Neural progenitor cell (in vitro differentiated cells): ENCODE measurements around the gene PI16. TPM values are rescaled to one million over a fixed set of nuclear protein-coding genes. Genes with fewer than 3 reads are reported as not detected.

ENCODE experiments used
- DNase-seq: peaks from one replicate; pipeline ENCODE4 v3.0.0-alpha.2; 2016; ENCODE audit warnings: low spot score
- H2AFZ ChIP-seq: fragments of 200-600 bp; sonication (generic); replicated peaks from 2 replicates; pipeline ENCODE4 v1.6.1; 2016; ENCODE audit warnings: antibody characterized with exemption
- H3F3A ChIP-seq: fragments of 200-600 bp; sonication (generic); 2 replicates; pipeline ENCODE4 v1.6.1; 2016; ENCODE audit warnings: antibody characterized with exemption, low read depth
- H3K27ac ChIP-seq: fragments of 200-600 bp; sonication (generic); 2 replicates; pipeline ENCODE4 v1.5.1; 2016; ENCODE audit warnings: mild to moderate bottlenecking
- H3K27me3 ChIP-seq: fragments of 200-600 bp; sonication (generic); 2 replicates; pipeline ENCODE4 v1.6.1; 2016; ENCODE audit warnings: mild to moderate bottlenecking, moderate library complexity
- H3K36me3 ChIP-seq: fragments of 200-600 bp; sonication (generic); 2 replicates; pipeline ENCODE4 v1.5.1; 2016
- H3K4me1 ChIP-seq: fragments of 200-600 bp; sonication (generic); 2 replicates; pipeline ENCODE4 v1.6.1; 2016; ENCODE audit warnings: mixed run types
- H3K4me2 ChIP-seq: fragments of 200-600 bp; sonication (generic); 2 replicates; pipeline ENCODE4 v1.6.1; 2016
- H3K4me3 ChIP-seq: fragments of 200-600 bp; sonication (generic); 2 replicates; pipeline ENCODE4 v1.5.1; 2016
- H3K79me2 ChIP-seq: fragments of 200-600 bp; sonication (generic); 2 replicates; pipeline ENCODE4 v1.6.1; 2016; ENCODE audit warnings: low read depth
- H3K9ac ChIP-seq: fragments of 200-600 bp; sonication (generic); 2 replicates; pipeline ENCODE4 v1.6.1; 2016
- H3K9me3 ChIP-seq: fragments of 200-600 bp; sonication (generic); 2 replicates; pipeline ENCODE4 v1.5.1; 2016; ENCODE audit warnings: low read depth
- H4K20me1 ChIP-seq: fragments of 200-600 bp; sonication (generic); 2 replicates; pipeline ENCODE4 v1.6.1; 2016; ENCODE audit warnings: low read depth
- H3K27ac Mint-ChIP-seq: 3 replicates; pipeline ENCODE4 v1.8.0; 2021; ENCODE audit warnings: mixed read lengths
- H3K27me3 Mint-ChIP-seq: 2 replicates; pipeline ENCODE4 v1.8.0; 2022; ENCODE audit warnings: low read depth, mild to moderate bottlenecking, inconsistent platforms, moderate library complexity, mixed read lengths; ENCODE audit not compliant: insufficient read depth
- H3K36me3 Mint-ChIP-seq: 3 replicates; pipeline ENCODE4 v1.8.0; 2021; ENCODE audit warnings: mixed read lengths
- H3K4me1 Mint-ChIP-seq: 3 replicates; pipeline ENCODE4 v1.8.0; 2021; ENCODE audit warnings: mixed read lengths
- H3K4me3 Mint-ChIP-seq: 3 replicates; pipeline ENCODE4 v1.8.0; 2021; ENCODE audit warnings: mild to moderate bottlenecking, moderate library complexity, mixed read lengths
- H3K9me3 Mint-ChIP-seq: 3 replicates; pipeline ENCODE4 v1.8.0; 2020; ENCODE audit warnings: mixed read lengths
- EZH2 ChIP-seq: fragments of 200-600 bp; sonication (generic); IDR thresholded peaks from 2 replicates; pipeline ENCODE4 v1.6.1; 2017; ENCODE audit warnings: antibody characterized with exemption, mild to moderate bottlenecking, moderate library complexity
- EZH2phosphoT487 ChIP-seq: fragments of 200-600 bp; sonication (generic); IDR thresholded peaks from 2 replicates; pipeline ENCODE4 v1.6.1; 2017; ENCODE audit warnings: antibody characterized with exemption
- total RNA-seq: library from RNA; depleted of rRNA; stranded (reverse); fragments of >200 nt; gene quantifications from 2 replicates; pipeline ENCODE4 v1.2.3, GENCODE V29; 2015; ENCODE audit warnings: low replicate concordance
- TF ChIP-seq, protein P1 (sequence below): fragments of 200-600 bp; sonication (generic); IDR thresholded peaks from 2 replicates; pipeline ENCODE4 v1.5.1; 2017; ENCODE audit warnings: antibody characterized with exemption, mild to moderate bottlenecking

The PI16 gene
- total RNA-seq, 1 donor from 2014 or later, result not detected

- Mint-ChIP-seq H3K4me3 (no peak overlapping the region), H3K36me3 (no peaks in the 10 kb centered on the region), H3K9me3 (no peaks in the 10 kb centered on the region), H3K27ac (no peak overlapping the region), H3K27me3 (peaks cover 6% of the 10 kb centered on the region), H3K4me1 (no peaks in the 10 kb centered on the region)
- H3K79me2 ChIP-seq, result no peaks in the 10 kb centered on the region
- no peak overlapping the region for H3K4me3 ChIP-seq
- no peaks in the 10 kb centered on the region for H3F3A ChIP-seq
- H3K4me2 ChIP-seq, result no peak overlapping the region
- H3K9me3 ChIP-seq, result no peaks in the 10 kb centered on the region
- H3K9ac ChIP-seq, result no peak overlapping the region
- no peak overlapping the region for H2AFZ ChIP-seq
- DNase-seq, result no peak
- no peaks in the 10 kb centered on the region for H3K27me3 ChIP-seq
- no peak overlapping the region for H3K27ac ChIP-seq
- no peaks in the 10 kb centered on the region for H3K36me3 ChIP-seq
- H3K4me1 ChIP-seq, result no peaks in the 10 kb centered on the region
- no peak for TF ChIP-seq EZH2phosphoT487
- no peak for TF ChIP-seq EZH2
- TF ChIP-seq, protein P1, sequence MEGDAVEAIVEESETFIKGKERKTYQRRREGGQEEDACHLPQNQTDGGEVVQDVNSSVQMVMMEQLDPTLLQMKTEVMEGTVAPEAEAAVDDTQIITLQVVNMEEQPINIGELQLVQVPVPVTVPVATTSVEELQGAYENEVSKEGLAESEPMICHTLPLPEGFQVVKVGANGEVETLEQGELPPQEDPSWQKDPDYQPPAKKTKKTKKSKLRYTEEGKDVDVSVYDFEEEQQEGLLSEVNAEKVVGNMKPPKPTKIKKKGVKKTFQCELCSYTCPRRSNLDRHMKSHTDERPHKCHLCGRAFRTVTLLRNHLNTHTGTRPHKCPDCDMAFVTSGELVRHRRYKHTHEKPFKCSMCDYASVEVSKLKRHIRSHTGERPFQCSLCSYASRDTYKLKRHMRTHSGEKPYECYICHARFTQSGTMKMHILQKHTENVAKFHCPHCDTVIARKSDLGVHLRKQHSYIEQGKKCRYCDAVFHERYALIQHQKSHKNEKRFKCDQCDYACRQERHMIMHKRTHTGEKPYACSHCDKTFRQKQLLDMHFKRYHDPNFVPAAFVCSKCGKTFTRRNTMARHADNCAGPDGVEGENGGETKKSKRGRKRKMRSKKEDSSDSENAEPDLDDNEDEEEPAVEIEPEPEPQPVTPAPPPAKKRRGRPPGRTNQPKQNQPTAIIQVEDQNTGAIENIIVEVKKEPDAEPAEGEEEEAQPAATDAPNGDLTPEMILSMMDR, result no peak
- H4K20me1 ChIP-seq, result no peaks in the 10 kb centered on the region
Measured at GRCh38 chr6:36955136-36955535, 598 bp downstream of the PI16 start.

- Histone ChIP-seq H3K9me3 (no peaks in the 10 kb centered on the region), H3K4me2 (no peak overlapping the region), H3K4me3 (no peak overlapping the region), H3K27me3 (no peaks in the 10 kb centered on the region), H2AFZ (no peak overlapping the region), H3K4me1 (no peaks in the 10 kb centered on the region), H3F3A (no peaks in the 10 kb centered on the region), H3K27ac (no peak overlapping the region), H4K20me1 (no peaks in the 10 kb centered on the region), H3K9ac (no peak overlapping the region), H3K36me3 (no peaks in the 10 kb centered on the region), H3K79me2 (no peaks in the 10 kb centered on the region)
- Mint-ChIP-seq H3K9me3 (no peaks in the 10 kb centered on the region), H3K4me1 (peaks cover under 1% of the 10 kb centered on the region), H3K27ac (no peak overlapping the region), H3K36me3 (no peaks in the 10 kb centered on the region), H3K27me3 (peaks cover 6% of the 10 kb centered on the region), H3K4me3 (no peak overlapping the region)
- no peak for DNase-seq
- no peak for TF ChIP-seq EZH2
- TF ChIP-seq, protein P1, result no peak
- TF ChIP-seq EZH2phosphoT487, result no peak
Measured at GRCh38 chr6:36955671-36956445, 1.3 kb downstream of the PI16 start.

DNA sequence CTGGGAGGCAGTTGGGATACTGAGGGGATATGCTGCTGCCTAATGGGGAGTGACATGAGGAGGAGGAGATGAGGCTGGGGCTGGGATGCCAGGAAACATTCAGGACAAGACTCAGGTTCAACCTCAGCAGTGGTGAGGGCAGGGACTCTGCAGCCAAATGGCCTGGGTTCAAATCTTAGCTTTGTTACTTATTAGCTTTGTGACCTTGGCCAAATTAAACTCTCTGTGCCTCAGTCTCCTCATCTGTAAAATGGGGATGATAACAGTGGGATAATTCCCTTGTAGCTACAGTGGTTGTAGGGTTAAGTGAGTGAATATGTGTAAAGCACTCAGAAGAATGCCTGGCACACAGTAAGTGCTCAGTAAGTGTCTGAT is 1.9 kb downstream of the PI16 start:
- H3K9me3 ChIP-seq, result no peaks in the 10 kb centered on the region
- H3K4me3 ChIP-seq, result no peak overlapping the region
- no peaks in the 10 kb centered on the region for H3F3A ChIP-seq
- no peaks in the 10 kb centered on the region for H3K9me3 Mint-ChIP-seq
- no peak overlapping the region for H3K27ac Mint-ChIP-seq
- TF ChIP-seq, protein P1, result no peak
- TF ChIP-seq EZH2phosphoT487 (no peak), EZH2 (no peak)
- no peaks in the 10 kb centered on the region for H3K4me1 ChIP-seq
- no peak overlapping the region for H3K4me3 Mint-ChIP-seq
- H4K20me1 ChIP-seq, result no peaks in the 10 kb centered on the region
- no peaks in the 10 kb centered on the region for H3K36me3 Mint-ChIP-seq
- H3K79me2 ChIP-seq, result no peaks in the 10 kb centered on the region
- DNase-seq, result no peak
- H3K36me3 ChIP-seq, result no peaks in the 10 kb centered on the region
- H3K27me3 Mint-ChIP-seq, result peaks cover 7% of the 10 kb centered on the region
- H3K4me1 Mint-ChIP-seq, result peaks cover 6% of the 10 kb centered on the region
- no peak overlapping the region for H3K9ac ChIP-seq
- H3K4me2 ChIP-seq, result no peak overlapping the region
- no peaks in the 10 kb centered on the region for H3K27me3 ChIP-seq
- no peak overlapping the region for H3K27ac ChIP-seq
- no peak overlapping the region for H2AFZ ChIP-seq
